Right lung (tissue), 5 donors: Measurements from ENCODE around the gene DOCK3. TPM values are rescaled to one million over a fixed set of nuclear protein-coding genes. Genes with fewer than 3 reads are reported as not detected.
A peak's percentile ranks its signal among the peaks of the same experiment; 100 is the strongest.
"Not testable (repeated sequence)": the region's sequence is repeated elsewhere in the genome, so short reads cannot be mapped to it uniquely, and the experiment has no call there.

Source experiments
- DNase-seq, 2 donors: peaks; one replicate each; pipeline ENCODE4 v3.0.0-alpha.2; 2013
- polyA plus RNA-seq, 5 donors: library from polyadenylated mRNA; unstranded; fragments of 120-200 nt; gene quantifications; one replicate each; pipeline versions ENCODE4 v1.2.1 to v1.2.3, GENCODE V29; 2013; ENCODE audit warnings: inconsistent platforms in 1 of 5, low replicate concordance in 1 of 5; ENCODE audit not compliant: insufficient read length in 5 of 5, insufficient read depth in 1 of 5

The DOCK3 gene
- polyA plus RNA-seq, 5 donors, result 1.2 to 2.5 (median 2.4) TPM

GRCh38 chr3:50790894-50791293 is 116.2 kb downstream of the DOCK3 start:
- not testable (repeated sequence) for DNase-seq

DNA sequence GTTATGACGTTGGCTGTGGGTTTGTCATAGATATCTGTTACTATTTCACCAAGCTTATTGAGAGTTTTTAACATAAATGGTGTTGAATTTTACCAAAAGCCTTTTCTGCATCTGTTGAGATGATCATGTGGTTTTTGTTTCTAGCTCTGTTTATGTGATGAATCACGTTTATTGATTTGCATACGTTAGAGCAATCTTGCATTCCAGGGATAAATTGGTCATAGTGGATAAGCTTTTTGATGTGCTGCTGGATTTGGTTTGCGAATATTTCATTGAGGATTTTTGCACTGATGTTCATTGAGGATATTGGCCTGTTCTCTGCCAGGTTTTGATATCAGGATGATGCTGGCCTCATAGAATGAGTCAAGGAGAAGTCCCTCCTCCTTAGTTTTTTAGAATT is 117.8 kb downstream of the DOCK3 start:
- no peak for DNase-seq

DNA sequence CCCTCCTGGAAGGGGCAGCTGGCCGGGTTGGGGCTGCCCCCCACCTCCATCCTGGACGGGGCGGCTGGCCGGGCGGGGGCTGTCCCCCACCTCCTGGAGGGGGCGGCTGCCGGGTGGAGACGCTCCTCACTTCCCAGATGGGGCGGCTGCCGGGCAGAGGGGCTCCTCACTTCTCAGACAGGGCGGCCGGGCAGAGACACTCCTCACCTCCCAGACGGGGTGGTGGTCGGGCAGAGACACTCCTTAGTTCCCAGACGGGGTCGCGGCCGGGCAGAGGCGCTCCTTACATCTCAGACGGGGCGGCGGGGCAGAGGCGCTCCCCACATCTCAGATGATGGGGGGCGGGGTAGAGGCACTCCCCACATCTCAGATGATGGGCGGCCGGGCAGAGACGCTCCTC is 129.1 kb downstream of the DOCK3 start:
- not testable (repeated sequence) for DNase-seq

GRCh38 chr3:50804376-50804775 is 129.6 kb downstream of the DOCK3 start:
- not testable (repeated sequence) for DNase-seq

DNA sequence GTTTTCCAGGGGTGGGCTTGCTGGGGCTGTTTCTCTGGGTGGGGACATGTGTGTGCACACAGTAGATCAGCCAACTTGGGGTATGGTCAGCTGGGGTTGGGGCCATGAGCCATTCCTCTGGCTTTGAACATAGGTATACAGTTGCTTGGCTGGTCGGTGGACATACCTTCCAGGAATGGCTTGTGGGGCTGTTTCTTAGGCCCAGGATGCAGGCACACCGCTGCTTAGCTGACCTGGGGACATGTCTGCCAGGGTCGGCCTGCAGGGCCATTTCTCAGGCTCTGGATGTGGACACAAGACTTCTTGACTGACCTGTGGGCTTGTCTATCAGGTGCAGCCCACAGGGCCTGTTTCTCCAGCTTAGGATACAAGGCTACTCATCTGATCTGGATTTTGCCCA is 130.6 kb downstream of the DOCK3 start:
- no peak for DNase-seq

- DNase-seq, result no peak
Observed at GRCh38 chr3:50806031-50806430, 131.3 kb downstream of the DOCK3 start.

DNA sequence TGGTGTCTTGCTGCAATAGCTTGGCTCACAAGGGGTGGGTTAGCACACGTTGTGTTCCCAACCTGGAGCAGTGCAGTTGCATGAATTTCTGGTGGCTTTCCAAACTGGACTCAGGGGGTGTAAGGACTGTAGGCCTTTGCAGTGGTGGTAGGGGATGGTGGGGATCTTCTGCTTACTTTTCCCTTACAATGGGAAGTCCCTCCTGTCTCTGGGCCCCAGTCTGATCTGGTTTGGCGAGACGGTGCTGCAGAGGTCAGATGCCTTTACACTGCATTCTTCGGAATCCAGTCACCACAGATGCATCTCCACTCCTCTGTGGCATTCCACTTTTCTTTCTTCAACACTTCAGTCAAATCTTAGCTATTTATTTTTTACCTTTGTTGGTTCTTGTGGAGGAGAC is 132.1 kb downstream of the DOCK3 start:
- no peak for DNase-seq

- peak; percentile 31 to 41 for DNase-seq
Observed at GRCh38 chr3:50807266-50807665, 132.5 kb downstream of the DOCK3 start.

DNA sequence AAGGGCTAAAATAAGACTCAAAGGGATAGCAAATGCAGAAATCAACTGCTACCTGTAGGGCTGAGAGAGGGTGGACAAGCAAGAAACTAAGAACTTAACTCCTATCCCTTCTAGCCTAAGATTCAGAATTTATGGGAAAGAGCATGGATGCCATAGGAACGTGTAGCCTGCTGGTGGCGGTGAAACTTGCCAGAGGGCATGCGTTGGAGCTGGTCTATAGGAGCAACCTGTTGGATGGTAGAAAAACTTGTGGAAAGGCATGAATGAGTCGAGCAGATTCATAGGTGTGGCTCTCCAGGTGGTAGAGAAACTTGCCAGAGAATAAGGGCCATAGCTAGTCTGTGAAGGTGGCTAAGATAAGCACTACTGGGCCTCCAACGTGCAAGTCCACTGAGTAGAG is 137.2 kb downstream of the DOCK3 start:
- DNase-seq, result no peak

DNA sequence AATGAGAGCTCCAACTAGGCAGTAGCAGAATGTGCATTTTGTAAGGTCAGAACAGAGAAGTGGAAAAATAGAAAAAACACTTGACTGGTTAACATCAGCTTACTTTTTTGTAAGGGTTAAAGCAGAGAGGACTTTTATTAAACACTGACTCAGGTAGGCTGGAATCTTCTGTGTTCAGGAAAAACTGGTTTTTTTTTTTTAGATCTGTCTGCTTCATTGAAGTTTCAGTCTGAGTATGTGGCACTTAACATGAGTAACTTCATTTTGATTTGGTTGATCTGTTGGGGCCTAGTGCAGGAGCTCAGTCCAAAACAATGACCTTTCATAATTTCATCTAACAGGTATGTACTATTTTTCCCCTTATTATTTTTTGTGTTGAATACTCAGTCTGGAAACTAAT is 141.1 kb downstream of the DOCK3 start:
- DNase-seq, result peak in 1 of 2 donors; percentile 18

DNA sequence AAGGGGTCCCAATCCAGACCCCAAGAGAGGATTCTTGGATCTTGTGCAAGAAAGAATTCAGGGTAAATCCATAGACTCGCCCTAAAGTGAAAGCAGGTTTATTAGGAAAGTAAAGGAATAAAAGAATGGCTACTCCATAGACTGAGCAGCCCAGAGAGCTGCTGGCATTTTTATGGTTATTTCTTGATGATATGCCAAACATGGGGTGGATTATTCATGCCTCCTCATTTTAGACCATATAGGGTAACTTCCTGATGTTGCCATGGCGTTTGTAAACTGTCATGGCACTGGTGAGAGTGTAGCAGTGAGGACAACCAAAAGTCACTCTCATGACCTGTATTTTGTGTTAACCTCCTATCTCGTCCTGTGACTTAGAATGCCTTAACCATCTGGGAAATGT is 142.2 kb downstream of the DOCK3 start:
- no peak for DNase-seq

GRCh38 chr3:50817756-50818529 is 143.2 kb downstream of the DOCK3 start:
- no peak for DNase-seq

- no peak for DNase-seq
Observed at GRCh38 chr3:50819882-50820281, 145.2 kb downstream of the DOCK3 start.

DNA sequence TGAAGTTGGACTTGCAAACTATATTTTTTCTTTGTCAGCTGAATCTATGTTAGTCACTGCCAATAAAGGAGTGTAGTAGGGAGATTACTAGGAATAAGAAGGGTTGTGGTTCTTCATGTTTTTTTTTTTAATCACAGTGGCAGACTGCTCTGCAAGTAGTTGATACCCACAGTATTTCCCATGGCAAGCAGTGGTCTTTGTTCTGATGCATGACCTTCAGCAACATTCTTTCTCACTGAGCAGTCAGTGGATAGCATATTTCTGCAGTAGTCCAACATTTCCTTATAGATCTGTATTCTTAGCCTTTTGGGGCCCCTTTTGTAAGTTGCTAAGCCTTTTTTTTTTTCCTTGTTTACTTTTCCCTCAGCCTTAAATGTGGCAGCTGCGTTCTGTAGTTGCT is 151.1 kb downstream of the DOCK3 start:
- DNase-seq, result no peak

DNA sequence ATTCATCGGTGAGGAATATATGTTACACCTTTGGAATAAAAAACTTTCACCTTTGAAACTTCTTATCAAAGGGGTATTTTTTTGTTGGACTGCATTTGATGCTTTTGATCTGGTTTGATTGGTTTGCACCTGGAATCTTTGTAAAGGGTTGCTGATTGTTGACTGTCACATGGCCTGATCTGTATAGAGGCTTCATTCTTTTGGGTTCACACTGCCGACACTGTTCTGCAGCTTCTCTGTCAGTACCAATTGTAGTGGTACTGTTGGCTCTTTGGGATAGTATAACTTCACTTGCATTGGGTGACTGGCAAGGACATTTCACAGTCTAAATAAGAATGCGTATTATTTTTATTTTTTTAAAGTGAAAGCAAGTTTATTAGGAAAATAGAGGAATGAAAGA is 155.7 kb downstream of the DOCK3 start:
- DNase-seq, result no peak

- DNase-seq, result not testable (repeated sequence)
Observed at GRCh38 chr3:50831009-50831408, 156.3 kb downstream of the DOCK3 start.

GRCh38 chr3:50840983-50841489 is 166.3 kb downstream of the DOCK3 start:
- DNase-seq, result no peak

DNA sequence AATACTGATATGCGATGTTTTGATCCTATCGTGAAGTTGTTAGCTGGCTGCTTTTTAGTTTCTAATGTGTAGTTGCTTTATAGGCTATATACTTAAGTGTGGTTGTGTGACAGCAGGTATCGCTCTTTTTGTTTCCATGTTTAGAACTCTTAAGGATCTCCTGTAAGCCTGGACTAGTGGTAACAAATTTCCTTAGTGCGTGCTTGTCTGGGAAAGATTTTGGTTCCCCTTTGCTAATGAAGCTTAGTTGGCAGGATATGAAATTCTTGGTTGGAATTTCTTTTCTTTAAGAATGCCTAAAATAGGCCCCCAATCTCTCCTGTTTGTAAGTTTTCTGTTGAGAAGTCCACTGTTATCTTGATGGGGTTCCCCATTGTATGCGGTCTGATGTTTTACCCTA is 173.6 kb downstream of the DOCK3 start:
- DNase-seq, result no peak

- no peak for DNase-seq
Observed at GRCh38 chr3:50850639-50851511, 176.1 kb downstream of the DOCK3 start.

- DNase-seq, result no peak
Observed at GRCh38 chr3:50853936-50854335, 179.2 kb downstream of the DOCK3 start.

GRCh38 chr3:50862221-50862620 is 187.5 kb downstream of the DOCK3 start:
- DNase-seq, result no peak

GRCh38 chr3:50873376-50874157 is 198.8 kb downstream of the DOCK3 start:
- DNase-seq, result no peak
